CD4-positive, alpha-beta T cell treated with Interleukin-17A for 4 hours (primary cell): ENCODE results near the gene CNGA2.

Source experiments
- DNase-seq: peaks from one replicate; pipeline ENCODE4 v3.0.0-alpha.2; 2020; ENCODE audit warnings: mixed read lengths

CNGA2 gene

DNA sequence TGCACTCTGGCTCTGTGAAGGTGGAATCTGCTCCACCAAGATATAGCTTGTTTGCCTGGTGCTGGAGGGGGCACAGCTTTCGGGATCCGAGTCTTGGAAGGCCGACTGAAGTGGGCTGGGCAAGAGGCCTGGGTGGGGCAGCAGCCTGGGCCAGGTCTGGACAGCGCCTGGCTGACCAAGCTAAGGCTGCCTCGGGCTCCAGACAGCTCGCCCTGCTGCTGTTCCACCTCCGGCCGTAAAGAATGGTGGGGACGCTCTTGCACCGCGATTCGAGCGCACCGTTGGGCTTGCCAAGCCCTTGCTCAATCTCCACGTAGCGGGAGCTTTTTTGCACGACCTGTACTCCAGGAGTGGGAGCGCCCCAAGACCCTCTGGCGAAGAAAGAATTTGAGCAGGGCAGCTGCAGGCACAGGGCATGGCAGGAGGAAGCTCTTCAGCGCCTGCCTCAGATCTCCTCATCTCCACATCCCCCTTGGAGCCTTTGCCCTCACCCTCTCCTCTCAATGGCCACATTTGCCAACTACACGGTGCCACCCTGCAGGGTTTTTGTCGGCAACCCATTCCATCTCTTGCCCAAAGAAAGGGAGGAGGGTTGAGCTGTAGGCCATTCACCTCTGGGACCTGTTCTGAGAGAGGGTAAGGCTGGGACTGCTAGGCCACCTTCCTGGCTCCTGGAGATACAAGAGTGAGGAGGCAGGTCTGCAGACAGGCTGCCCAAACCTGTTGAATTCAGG, 18.9 kb downstream of the CNGA2 start:
- DNase-seq: no peak

DNA sequence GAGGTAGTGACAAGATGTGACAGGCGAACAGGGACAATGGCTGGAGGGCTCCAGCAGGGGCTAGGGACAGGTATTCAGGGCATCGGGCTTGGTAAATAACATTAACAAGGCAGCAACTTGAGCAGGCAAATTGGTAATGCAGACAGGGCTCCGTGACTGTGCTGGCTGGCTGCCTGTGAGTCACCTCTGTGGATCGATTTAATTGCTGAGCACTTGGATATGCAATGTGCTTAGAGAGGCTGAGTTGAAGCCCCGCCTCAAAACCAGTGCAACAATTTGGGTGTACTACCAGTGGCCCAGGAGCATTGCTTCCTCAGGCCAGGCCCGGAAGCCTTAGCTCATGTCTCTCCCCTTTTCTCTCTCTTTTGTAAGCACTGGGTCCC, 19.5 kb downstream of the CNGA2 start:
- no peak for DNase-seq

DNA sequence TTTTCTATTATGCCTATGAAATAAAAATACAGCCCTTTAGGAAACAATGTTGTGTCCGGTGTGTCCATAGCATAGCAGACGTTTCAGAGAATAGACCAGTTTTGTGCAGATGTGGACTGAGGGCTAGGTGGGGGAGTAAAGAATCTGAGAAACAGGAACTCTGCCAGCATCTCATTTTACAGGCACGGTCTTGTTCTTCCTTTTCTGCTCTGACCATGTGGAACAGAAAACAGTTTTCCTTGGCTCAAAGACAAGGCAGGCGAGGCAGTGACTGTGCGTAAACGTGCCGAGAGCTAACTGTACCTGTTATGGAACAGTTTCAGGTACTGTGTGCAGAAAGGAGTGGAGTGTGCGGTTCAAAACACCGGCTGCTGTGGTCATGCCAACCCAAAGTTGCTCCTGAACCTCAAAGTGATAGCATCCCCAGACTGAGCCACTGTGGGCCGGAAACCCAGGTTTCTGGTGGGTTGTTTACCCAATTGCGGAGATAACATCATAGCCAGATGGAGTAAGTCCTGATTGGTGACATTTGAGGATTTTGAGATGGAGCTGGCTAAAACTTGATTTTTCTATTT, 20.2 kb downstream of the CNGA2 start:
- no peak for DNase-seq

DNA sequence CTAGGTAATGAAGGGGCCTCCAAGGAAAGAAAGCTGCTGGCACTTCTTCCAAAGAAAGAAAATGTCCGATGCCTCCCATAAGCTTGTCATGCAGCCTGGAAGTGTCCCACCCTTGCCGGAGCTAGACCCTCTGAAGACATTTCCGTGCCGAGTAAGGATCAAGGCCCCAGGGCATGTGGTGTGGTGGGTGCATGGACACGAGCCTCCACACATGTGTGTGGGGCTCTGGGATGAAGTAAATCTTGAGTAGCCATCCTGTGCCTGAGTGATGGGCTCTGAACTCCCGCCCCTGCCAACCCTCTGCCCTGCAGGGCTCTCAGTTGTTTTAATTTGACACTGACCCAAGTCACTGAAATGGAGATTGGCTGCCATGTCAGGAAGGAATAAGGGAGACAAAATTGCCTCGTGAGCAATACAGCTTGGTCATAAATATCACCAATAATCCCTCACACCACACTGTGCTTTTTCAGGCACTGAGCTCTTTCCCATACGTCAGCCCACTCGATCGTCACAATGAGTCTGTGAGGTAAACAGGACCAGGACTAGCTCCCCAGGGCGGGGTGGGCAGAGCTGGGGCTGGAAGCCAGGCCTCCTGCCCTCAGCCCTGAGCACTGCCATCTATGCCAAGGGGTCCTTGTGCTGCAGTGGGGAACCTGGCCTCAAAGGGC, 24.6 kb downstream of the CNGA2 start:
- no peak for DNase-seq

DNA sequence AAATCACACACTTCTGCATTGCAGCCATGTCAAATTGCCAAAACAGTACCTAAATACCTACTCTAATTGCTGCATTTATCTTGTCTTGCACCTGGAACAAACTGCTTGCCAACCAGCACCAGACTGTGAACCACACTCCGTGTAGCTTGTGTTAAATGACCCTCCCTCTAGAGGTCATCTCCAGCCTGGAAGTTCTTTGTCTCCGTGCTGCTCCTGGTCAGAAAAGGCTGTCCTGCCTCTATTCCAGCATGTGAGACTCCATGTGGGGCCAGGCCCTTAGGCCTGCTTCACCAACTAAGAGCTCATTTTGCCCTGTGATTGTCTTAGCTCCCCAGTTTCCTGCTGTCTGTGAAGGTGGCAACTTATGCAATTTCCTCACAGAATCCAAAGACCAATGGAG, 28.3 kb downstream of the CNGA2 start:
- no peak for DNase-seq

DNA sequence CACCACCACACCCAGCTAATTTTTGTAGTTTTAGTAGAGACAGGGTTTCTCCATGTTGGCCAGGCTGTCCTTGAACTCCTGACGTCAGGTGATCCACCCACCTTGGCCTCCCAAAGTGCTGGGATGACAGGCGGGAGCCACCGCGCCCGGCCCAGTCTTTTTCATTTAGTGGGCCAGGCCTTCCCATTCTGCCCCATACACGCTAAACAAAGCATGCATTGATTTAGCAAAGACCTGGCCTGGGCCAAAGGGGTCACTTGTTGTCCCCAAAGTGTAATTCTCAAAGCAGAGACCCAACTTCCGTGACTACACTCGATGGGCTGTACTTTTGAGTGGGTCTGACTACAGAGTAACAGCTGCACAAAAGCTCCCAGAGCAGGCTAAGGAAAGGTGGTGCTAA, 29.2 kb downstream of the CNGA2 start:
- no peak for DNase-seq

DNA sequence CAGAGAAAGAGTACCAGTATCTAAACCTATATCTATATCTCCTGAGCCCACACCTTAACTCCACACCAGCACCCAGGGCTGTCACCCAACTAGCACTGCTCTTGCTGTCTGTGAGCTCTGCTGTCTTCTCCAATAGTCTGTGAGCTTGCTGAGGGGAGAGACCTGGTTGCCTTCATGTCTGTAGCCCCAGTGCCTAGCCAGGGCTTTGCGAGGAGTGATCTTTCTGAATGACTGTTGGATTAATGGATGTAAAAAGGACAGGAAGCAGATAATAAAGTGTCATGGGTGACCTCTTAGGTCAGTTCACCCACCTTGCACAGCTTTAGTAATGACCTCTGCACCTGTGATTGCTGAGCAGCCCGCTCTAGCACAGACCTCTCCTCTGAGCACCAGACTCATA, 30.5 kb downstream of the CNGA2 start:
- DNase-seq: no peak

DNA sequence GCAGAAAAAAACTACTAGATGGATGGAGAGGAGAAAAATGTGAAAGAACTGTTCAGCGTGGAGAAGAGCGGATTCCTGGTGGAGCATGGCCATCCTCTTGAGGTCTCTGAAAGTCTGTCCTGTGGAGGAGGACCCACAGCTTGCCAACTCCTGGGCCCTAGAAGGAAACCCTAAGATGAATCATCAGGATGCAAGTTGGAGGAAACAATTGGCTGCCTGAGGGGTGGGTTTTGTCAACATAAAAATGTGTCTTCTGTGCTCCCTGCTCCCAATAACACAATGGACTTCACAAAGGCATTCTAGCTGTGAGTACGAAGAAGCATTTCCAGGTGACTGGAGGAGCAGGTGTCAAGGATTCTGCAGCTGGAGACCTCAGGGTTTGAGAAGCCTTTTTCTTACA, 37.2 kb downstream of the CNGA2 start:
- DNase-seq: no peak

DNA sequence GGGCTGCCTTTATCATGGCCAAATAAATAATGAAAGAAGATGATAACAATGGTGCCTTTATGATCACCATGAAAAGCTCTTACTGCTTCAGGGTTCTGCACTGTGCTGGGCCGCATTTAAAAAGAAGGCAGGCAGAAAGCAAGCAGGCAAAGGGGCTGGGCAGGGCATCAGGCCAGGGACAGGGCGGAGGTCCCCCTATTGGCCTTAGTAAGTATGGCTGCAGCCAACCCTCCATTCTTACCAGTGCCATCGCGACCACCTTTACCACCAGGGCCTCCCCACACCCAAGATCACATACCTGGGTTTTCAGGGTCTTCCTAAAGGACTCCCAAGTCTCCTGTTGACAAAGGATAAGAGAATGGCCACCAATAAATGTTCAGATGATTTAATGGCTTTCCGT, 38.9 kb downstream of the CNGA2 start:
- DNase-seq: no peak

DNA sequence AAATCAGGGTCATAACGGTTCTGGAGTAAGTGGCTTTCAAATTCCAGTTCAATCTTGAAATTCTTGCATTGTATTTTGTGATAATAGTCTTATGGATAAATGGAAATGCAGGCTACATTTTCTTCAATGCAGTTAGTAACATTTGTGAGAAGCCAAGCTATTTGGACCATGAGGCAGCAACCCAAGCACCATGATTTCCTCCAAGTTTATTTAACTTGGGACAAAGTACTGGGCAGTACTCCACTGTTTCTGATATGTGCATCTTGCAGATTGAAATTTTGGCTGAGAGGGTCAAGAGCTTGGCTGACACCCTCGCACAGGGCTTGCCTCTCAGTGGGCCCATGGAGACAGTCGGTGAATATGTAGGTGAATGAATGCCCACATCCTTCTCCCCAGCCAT, 39.9 kb downstream of the CNGA2 start:
- DNase-seq: no peak

DNA sequence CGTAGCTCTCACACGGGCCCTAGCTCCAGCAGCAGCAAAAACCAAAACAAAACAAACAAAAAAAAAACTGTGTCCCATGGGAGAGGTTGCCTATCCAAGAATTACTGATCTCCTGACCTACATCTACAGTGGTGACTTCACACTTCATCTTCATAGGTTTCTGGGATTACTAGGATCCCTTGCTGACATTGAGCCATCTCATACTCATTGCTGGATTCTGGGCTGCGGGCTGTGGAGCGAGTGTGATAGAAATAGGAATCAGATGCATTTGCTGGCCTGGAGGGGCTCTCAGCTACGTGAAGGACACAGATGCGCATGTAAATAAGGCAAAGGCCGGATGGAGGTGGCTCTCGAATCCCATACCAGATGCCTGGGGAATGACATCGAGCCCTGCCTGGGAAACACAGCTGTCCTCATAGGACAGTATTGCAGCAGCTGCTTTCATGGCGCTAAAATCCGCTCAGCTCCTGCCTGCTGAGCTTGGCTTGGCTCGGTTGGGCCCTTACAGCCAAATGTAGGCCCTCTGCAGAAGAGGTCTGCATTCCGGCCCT, 41.7 kb downstream of the CNGA2 start:
- no peak for DNase-seq

DNA sequence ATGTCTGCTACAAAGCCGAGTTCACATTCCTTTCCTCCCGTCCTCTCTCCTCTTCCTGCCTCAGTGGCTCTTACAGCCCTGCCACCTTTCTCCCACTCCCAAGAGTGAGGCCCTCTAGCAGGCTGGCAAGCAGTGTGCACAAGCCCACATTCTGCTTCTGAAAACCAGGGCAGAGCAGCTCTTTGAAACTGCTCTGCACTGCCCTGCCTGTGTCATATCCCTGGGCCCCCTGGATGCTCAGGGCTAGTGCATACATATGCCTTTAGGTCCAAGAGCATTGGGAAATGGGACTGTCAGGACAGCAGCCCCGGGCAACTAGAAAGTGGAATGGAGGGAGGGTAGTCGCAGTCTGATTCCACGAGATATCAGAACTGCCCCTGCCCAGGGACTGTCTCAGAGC, 42.4 kb downstream of the CNGA2 start:
- DNase-seq: no peak

DNA sequence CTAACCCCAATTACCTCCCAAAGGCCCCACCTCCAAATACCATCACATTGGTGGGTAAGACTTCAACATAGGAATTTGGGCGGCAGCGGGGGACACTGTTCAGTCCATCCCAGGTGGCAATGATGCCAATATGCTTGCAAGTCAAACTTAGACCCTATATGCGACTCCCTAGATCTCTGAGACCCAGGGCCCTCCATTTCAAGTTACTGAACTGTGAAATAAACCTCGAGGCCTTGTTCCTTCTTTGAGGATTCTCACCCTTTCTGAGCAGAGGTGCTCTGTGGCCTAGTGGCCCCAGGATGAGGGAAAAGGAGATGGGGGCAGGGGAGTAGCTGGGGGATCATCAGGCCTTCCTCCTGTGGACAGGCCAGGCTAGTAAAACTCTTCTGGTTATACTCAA, 44.7 kb downstream of the CNGA2 start:
- no peak for DNase-seq

DNA sequence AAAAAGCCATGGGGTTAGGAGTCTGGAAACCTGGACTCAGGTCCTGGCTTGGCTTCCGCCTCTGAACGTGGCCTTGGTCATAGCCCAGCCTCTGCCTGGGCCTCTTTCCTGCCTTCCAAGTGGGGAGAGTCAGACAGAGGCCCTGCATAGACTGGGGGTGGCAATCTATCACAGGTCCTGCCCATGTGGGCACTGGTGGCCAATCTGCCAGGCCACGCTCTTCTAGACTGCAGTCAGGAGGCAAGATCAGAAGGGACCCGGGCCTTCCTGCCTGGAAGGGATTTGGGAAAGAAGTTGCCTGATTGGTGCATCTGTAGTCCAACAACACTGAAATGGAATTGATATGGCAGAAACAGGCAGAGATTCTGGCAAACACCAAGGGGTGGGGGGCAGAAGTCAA, 46.1 kb downstream of the CNGA2 start:
- no peak for DNase-seq

DNA sequence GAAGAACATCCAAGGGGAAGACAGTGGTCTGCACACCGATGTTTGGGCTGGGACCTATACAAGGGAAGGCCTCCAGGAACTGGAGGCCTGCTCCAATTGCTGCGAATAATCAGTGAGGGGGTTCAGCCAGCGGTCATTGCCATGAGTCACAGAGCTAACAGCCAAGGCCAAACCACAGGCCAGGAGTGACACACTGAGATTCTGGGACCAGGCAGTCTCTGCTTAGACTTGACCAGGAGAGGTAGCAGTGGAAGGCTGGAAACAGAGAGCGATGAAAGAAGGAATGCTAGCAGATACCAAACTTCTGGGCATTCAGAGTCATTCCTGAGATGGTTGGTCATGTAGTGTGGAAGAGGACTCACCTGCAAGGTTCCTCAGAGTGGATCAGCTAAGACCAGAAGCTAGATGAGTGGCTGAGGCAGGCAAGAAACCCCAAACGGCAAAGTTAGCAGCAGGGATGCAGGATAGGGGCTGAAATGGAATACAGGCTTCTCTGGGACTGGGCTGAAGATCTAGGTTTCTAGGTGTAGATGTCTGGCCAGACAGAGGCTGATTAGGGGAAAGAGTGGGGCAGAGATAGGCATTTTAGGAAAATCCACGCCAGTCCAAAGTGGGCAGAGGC, 54.7 kb downstream of the CNGA2 start:
- no peak for DNase-seq

DNA sequence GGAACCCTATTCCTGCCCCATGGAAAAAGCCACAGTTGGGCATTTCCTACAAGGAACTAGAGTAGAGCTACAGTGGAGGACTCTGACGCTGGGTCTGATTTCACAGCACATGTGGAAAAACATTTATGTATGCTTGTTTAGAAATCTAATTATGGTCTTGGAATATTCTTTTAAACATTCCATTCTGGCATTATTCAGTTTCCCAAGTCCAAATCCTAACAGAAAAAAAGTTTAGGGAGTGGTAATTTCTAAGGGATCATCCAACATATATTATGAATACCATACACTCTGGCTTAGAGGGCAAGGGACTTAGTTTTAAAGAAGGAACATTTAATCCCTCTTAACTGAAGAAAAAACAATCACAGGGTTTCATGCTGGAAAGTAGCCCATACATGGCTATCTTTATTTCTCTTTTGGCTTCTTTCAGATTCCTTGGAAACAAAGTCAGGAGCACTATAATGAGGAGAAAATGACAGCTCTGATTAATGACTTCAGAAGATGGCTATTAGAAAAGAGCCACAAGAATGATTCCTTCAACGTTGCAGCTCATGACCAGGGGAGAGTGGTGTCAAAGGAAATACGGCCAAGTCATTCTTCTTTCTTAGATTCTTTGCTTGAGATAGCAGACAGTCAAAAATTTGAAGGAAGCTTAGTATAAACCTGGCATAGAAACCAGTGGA, 56.1 kb downstream of the CNGA2 start:
- no peak for DNase-seq

DNA sequence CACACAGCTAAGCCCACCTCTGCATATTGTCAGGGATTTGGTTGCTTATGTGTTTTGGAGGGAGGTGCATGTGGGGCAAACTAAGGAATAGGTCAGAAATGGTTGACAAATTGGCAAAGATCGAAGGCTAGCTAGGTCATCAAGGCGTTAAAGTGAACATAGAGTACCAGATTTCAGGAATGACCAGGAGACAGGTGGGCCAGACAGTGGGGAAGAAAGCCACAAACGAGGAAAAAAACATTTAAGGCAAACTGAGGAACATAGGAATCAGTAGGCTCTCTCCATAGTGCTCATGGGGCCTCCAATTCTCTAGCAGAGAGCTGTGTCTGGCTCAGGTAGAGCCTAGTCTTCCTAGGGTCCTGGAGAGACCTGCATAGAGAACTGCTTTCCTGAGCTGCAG, 57.4 kb downstream of the CNGA2 start:
- no peak for DNase-seq

DNA sequence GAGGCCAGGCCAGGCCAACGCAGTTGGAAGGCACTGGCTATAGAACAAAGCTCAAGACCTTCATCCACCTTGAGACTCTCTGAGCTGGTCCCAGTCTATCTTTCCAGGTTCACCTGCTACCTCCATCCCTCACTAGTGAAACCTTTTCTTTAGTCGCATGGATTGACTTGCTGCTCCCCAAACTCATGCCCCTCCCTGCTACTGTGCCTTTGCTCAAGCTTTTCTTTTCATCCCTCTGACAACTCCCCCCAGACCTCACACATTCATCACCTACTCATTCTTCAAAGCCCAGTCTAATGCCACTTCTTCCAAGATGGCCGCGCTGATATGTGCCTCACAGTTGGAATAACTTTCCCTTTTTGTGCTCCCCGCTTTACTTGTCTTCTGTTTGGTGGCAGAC, 58.0 kb downstream of the CNGA2 start:
- no peak for DNase-seq

DNA sequence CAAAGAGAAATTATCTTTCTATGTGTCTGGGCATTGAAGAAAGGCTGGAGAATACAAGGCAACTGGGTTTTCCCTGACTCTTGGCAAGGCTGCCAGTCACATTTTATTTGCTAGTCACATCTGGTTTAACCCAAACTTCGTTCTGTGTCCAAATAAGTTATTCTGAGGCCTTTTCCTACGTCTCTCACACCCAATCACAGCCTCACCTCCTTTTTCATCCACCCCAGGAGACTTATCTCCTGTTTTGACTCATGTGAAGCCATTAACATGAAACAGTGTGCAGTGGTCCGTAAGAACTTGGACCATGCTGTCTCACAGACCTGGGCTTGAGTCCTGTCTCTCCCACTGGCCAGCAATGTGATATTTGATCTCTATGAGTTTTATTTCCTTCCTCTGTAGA, 59.3 kb downstream of the CNGA2 start:
- DNase-seq: no peak
